Nephron progenitor cell (in vitro differentiated cells): ENCODE measurements around the gene HSD11B2.

Source experiments
- DNase-seq: peaks from one replicate; pipeline ENCODE4 v3.0.0; 2021
- H3K27ac Mint-ChIP-seq: 2 replicates; pipeline ENCODE4 v1.8.0; 2021; ENCODE audit warnings: mild to moderate bottlenecking, moderate library complexity, mixed read lengths
- H3K27me3 Mint-ChIP-seq: 2 replicates; pipeline ENCODE4 v1.8.0; 2021; ENCODE audit warnings: mild to moderate bottlenecking, low read depth, mixed read lengths; ENCODE audit not compliant: poor library complexity
- H3K36me3 Mint-ChIP-seq: 2 replicates; pipeline ENCODE4 v1.8.0; 2021; ENCODE audit warnings: low read depth, mixed read lengths
- H3K4me1 Mint-ChIP-seq: 2 replicates; pipeline ENCODE4 v1.8.0; 2021; ENCODE audit warnings: mixed read lengths
- H3K4me3 Mint-ChIP-seq: 2 replicates; pipeline ENCODE4 v1.8.0; 2021; ENCODE audit warnings: mild to moderate bottlenecking, moderate library complexity, mixed read lengths
- H3K9me3 Mint-ChIP-seq: 2 replicates; pipeline ENCODE4 v1.8.0; 2021; ENCODE audit warnings: mild to moderate bottlenecking, moderate library complexity, mixed read lengths
- CTCF ChIP-seq: fragments of 200-600 bp; sonication (generic); IDR thresholded peaks from 2 replicates; pipeline ENCODE4 v1.5.0; 2021; ENCODE audit warnings: antibody characterized with exemption

HSD11B2 gene

DNA sequence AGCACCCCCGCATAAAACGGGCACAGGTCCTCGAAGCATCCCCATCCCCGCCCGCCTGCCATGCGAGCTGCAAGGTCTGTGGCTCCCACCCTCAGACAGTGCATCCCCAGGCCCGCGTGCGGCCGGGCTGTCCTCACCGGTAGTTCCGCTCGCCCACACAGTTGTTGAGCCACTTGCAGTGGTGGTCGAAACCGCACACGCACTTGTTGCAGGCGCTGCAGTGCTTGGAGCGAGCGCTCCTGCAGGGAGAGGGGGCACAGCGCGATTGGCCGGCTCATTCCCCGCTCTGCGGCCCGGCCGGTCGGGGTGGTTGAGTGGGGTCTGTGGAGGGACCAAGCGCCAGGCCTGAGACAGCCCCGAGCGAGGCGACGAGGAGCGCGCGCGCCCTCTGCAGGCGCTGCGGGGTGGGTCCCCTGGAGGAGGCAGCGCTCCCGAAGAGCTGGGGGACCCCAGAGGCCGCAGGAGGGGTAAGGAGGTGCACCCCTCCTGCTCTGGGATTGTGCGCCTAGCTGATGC lies 31.6 kb upstream of the HSD11B2 start:
- DNase-seq: peak; percentile 87
- peak; percentile 81 for TF ChIP-seq CTCF

DNA sequence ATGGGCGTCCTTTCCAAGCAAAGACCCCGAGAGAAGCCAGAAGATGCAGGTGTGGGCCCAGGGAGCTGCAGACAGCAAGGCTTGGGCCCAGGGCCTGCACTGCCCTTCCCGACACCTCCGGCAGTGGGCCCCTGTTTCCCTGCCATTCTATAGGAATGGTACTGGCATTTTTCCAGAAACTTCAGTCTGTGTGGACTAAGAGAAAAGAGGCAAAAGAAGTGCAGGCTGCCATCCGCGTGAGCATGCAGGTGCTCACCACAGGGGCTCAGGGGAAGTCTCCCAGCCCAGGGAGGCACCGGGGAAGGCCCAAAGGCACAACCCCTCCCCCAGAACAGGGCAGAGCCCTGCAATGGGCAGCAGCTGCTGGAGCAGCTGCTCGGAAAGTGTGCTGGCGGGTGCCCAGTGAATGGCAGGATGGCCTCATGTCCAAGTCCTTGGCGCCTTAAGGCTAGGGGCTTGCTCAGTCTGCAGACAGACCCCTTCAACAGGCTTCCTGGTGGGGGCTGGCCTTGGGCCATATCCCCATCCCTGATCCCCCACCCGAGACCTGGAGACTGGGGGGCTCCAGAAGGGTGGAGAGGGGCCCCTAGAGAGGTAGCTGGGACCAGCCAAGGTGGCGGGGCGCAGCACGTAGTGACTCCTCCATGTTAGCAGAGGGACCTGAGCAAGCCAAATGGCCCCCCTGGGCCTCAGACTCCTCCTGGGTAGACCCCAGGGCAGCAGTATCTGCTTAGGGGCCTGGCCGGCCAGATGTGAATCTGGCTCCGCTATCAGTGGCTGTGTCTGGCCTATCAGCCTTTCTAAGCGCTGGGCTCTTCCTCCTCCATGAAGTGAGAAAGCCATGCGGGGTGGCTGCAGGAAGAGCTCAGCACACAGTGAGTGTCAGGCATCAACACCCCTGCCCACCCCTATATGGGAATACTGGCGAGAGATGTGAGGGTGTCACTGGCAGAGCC lies 30.9 kb upstream of the HSD11B2 start:
- Mint-ChIP-seq H3K4me3 (no peak overlapping the region), H3K9me3 (no peaks in the 10 kb centered on the region), H3K4me1 (peaks cover 59% of the 10 kb centered on the region), H3K36me3 (no peaks in the 10 kb centered on the region), H3K27me3 (peaks cover 14% of the 10 kb centered on the region), H3K27ac (no peak overlapping the region)
- no peak for DNase-seq
- TF ChIP-seq CTCF: no peak

More for the DNA sequence above, 31.6 kb upstream of the HSD11B2 start:
- H3K4me1 Mint-ChIP-seq: peaks cover 61% of the 10 kb centered on the region
- H3K9me3 Mint-ChIP-seq: no peaks in the 10 kb centered on the region
- H3K4me3 Mint-ChIP-seq: no peak overlapping the region
- H3K27me3 Mint-ChIP-seq: peaks cover 19% of the 10 kb centered on the region
- no peak overlapping the region for H3K27ac Mint-ChIP-seq
- H3K36me3 Mint-ChIP-seq: no peaks in the 10 kb centered on the region

GRCh38 chr16:67400901-67401300 lies 30.0 kb upstream of the HSD11B2 start:
- no peak for TF ChIP-seq CTCF
- no peaks in the 10 kb centered on the region for H3K9me3 Mint-ChIP-seq
- H3K4me3 Mint-ChIP-seq: no peak overlapping the region
- DNase-seq: no peak
- H3K27me3 Mint-ChIP-seq: peaks cover 5% of the 10 kb centered on the region
- peaks cover 50% of the 10 kb centered on the region for H3K4me1 Mint-ChIP-seq
- no peaks in the 10 kb centered on the region for H3K36me3 Mint-ChIP-seq
- no peak overlapping the region for H3K27ac Mint-ChIP-seq

DNA sequence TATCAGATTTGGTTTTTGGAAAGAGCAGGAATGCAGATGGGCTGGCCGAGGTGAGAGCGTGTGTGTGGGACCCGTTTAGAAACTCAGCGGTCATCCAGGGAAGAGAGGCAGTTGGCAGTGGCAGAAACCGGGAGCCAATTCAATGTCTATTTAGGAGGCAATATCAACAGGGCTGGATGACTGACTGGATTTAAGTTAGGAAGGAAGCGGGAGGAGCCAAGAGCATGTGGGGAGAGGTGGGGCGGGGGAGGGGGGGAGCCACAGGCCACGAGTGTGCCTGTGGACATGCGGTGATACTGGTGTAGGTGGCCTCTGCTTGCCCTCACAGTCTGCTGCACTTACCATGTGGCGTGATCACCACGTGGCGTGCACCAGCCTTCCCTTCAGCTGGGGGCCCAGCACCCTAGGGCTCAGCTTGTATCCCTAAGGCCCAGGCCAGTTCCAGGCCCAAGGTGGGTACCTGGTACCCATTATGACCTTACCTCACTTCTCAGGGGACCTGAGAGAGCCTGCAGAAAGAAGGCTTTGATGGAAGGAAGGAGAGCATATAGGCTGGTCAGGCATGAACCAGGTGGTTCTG lies 26.9 kb upstream of the HSD11B2 start:
- H3K4me3 Mint-ChIP-seq: no peak overlapping the region
- H3K27me3 Mint-ChIP-seq: peaks cover 8% of the 10 kb centered on the region
- no peaks in the 10 kb centered on the region for H3K36me3 Mint-ChIP-seq
- peaks cover 31% of the 10 kb centered on the region for H3K4me1 Mint-ChIP-seq
- H3K9me3 Mint-ChIP-seq: no peaks in the 10 kb centered on the region
- no peak overlapping the region for H3K27ac Mint-ChIP-seq
- DNase-seq: no peak
- TF ChIP-seq CTCF: no peak

DNA sequence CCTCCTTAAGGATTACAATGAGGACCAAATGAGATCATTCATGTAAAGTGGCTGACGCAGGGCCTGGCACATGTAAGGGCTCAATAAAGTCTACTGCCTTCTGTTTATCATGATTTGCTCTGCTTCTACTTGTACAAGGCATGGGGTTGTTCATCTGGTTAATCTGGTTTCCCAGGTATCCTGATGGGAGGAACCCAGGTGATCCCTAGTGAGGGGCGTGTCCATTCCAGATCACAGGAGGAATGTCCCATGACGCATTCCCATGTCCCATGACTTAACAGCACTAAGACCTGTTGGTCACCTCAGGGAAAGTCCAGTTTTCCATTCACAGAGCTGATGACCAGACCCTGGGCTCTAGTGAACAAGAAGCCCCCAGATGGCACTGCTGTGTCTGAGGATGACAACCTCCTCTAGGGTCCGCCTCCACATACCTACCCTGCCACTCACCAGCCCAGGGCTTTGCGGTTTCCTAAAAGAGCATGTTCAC lies 26.1 kb upstream of the HSD11B2 start:
- Mint-ChIP-seq H3K4me3 (no peak overlapping the region), H3K4me1 (peaks cover 27% of the 10 kb centered on the region), H3K36me3 (no peaks in the 10 kb centered on the region), H3K27ac (no peak overlapping the region), H3K27me3 (peaks cover 5% of the 10 kb centered on the region), H3K9me3 (no peaks in the 10 kb centered on the region)
- DNase-seq: no peak
- no peak for TF ChIP-seq CTCF
